NCI-H226 (cell line): ENCODE data around the gene ERAS.
"Not testable (repeated sequence)": the region's sequence is repeated elsewhere in the genome, so short reads cannot be mapped to it uniquely, and the experiment has no call there.

Experiments used
- DNase-seq: peaks from one replicate; pipeline ENCODE4 v3.0.0-alpha.2; 2015

ERAS gene

DNA sequence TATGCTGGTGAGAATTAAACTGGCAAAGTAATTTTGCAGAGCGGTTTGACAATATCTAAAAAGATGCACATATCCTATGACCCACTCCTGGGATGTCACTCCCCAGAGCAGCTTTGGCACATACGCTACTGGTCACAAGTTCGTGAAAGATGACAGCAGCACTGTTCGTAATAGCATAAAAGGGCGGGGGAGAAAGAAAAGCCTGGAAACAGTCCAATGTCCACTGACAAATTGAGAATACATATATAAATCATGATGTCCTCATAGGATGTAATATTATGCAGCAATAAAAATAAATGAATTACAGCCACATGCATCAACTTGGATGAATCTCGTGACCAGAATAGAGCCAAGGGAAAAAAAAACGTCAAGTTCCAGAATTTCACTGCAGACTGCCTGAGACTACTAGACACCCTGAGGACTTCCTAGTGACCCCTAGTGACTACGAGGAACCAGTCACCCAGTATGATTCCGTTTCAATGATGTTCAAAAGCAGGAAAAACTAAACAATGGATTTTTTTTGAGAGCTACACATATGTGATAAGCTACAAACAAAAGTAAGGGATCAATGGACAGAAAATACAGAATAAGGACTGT lies 7.3 kb downstream of the ERAS start:
- no peak for DNase-seq

DNA sequence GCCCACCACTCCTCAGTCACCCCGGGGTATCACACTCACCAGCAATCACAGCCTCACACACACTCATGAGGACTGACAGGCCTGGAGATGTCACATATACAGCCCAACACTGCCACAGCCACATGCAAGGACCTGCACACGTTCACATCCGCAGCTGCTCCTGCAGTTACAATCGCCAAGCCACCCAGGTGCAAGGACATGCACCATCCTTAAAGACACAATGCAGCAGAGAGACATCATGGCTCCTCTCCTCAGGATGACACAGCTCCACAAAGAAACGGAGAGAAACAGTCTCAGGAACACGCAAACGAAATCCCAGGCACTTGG lies 8.0 kb downstream of the ERAS start:
- no peak for DNase-seq

DNA sequence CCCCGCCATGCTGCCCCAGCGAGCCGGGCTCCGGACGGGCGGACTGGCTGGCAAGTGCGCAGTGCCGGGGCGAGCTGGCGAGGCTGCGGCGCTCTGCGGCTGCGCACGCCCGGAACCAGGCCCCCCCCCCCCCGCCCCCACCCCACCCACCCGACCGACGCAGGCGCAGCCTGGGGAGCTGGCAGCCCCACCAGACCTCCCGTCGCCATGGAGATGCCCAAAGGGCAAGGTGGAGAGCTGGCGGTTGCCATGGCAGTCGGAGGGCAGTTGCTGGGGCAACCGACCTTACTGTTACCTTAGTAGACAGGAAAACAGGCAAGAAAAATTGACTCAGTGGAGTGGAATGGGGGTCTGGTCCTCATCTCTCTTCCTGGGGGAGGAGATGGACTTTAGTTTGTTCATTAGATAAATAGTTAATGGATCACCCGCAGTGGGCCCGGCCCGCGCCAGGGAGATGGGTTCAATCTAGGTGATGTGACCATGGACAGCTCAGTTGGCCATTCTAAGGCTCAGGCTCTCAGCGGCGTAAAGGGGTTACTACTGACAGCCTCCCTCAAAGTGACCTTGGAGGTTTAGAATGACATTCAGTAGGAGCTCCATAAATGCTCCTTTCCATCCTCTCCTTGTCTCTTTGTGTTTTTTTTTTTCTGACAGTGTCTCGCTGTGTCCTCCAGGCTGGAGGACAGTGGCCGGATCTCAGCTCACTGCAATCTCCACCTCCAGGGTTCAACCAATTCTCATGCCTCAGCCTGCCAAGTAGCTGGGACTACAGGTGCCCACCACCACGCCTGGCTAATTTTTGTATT lies 9.4 kb downstream of the ERAS start, which contains the start of gene PCSK1N:
Gene PCSK1N, minus strand, starts transcription at position 87 of the 806 bp plus-strand sequence. Its CDS starts 78 bp downstream, at position 9.
- peak; percentile 44 for DNase-seq

DNA sequence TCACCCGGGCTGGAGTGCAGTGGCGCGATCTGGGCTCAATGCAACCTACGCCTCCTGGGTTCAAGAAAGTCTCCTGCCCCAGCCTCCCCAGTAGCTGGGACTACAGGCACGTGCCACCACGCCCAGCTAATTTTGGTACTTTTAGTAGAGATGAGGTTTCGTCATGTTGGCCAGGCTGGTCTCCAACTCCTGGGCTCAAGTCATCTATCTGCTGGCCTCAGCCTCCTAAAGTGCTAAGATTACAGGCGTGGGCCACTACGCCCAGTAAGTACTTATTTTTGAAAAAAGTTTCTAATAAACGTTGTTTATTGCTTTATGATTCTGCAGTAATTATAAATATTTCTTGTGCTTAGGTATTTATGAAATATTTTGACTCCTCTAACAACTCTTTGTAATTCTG lies 13.4 kb downstream of the ERAS start:
- no peak for DNase-seq

DNA sequence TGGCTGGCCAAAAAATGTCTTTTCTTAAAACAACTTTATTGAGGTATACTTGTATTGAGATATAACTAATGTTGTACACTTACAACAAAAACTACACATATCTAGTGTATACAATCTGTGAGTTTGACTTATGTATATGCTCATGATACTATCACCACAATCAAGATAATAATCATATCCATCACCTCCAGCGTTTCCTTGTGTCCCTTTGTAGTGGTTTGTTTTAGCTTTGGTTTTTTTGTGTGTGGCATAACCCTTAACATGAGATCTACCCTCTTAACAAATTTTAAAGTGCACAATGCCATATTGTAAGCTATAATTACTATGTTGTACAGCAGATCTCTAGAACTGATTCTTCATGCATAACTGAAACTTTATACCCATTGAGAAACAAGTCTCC lies 22.5 kb downstream of the ERAS start:
- no peak for DNase-seq

DNA sequence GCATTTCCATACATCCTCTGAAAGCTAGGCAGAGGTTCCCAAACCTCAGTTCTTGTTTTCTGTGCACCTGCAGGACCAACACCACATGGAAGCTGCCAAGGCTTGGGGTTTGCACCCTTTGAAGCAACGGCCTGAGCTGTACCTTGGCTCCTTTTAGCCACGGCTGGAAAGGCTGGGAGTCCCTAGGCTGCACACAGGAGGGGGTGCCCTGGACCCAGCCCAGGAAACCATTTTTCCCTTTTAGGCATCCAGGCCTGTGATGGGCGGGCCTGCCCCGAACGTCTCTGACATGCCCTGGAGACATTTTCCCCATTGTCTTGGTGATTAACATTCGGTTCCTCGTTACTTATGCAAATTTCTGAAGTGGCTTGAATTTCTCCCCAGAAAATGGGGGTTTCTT lies 26.5 kb downstream of the ERAS start:
- DNase-seq: no peak

DNA sequence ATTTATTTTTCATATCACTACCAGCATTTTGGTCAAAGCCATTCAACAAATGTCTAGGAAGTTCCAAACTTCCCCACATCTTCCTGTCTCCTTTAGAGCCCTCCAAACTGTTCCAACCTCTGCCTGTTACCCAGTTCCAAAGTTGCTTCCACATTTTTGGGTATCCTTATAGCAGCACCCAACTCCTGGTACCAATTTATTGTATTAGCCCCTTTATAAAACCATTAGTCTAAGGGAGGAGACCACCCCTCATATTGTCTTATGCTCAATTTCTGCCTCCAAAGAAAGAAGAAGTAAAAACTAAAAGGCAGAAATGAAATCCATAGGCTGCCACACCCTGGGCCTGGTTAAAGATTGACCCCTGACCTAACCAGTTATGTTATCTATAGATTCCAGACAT lies 27.2 kb downstream of the ERAS start:
- DNase-seq: not testable (repeated sequence)

DNA sequence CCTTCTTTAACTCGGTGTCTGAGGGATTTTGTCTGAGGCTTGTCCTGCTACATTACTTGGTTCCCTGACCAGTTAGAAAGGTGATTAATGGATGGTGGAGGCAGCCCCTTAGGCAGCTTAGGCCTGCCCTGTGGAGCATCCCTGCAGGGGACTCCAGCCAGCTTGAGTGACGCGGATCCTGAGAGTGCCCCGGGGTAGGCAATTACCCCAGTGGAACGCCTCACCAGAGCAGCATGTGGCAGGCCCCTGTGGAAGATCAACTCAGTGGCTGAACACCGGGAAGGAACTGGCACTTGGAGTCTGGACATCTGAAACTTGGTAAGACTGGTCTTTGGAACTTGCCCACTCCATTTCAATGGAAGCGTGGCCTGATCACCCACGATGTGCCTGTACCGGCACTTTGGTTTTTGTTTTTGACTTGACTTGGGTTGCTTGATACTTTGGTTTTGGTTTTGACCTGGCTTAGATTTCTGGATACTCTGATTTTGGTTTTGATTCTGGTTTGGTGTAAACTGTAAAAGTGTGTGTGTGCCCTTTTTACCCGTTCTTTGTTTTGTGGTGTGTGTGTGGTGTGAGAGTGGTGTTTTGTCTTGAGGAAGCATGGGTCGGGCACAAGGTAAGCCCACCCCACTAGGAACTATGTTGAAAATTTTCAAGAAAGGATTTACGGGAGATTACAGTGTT lies 27.9 kb downstream of the ERAS start:
- not testable (repeated sequence) for DNase-seq

DNA sequence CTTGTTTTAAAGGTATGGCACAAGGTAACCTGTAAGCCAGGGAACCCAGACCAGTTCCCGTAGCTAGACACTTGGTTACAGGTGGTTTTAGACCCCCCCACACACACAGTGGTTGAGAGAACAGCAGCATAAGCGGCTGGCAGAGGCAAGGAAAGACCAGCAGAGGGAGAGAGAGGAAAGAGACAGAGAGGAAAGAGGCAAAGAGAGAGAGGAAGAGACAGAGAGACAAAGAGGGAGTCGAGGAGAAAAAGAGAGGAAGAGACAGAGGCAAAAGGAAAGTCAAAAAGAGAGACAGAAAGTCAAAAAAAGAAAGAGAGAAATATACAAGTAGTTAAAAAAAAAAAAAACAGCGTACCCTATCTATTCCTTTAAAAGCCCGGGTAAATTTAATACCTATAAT lies 28.6 kb downstream of the ERAS start:
- peak; percentile 21 for DNase-seq

DNA sequence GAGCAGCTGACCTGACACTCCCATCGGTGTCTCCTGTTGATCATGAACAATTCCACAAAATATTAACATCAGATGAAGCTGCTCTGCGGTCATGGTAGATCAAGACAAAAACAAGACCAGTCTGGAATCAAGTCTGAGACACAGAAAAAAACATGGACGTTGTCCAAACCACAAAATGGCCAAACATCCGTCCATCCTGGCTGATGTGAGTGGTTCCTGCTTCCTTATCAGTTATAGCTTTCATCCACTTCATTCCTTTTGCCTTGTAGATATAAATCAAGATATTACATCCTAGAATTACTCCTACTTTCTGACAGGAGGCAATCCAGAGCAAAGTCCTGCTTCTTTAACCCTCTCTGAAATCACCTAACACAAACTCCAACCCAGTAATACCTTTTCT lies 37.9 kb downstream of the ERAS start:
- peak; percentile 73 for DNase-seq

DNA sequence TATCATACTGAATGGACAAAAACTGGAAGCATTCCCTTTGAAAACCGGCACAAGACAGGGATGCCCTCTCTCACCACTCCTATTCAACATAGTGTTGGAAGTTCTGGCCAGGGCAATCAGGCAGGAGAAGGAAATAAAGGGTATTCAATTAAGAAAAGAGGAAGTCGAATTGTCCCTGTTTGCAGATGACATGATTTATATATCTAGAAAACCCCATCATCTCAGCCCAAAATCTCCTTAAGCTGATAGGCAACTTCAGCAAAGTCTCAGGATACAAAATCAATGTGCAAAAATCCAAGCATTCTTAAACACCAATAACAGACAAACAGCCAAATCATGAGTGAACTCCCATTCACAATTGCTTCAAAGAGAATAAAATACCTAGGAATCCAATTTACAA lies 45.7 kb downstream of the ERAS start:
- DNase-seq: not testable (repeated sequence)

DNA sequence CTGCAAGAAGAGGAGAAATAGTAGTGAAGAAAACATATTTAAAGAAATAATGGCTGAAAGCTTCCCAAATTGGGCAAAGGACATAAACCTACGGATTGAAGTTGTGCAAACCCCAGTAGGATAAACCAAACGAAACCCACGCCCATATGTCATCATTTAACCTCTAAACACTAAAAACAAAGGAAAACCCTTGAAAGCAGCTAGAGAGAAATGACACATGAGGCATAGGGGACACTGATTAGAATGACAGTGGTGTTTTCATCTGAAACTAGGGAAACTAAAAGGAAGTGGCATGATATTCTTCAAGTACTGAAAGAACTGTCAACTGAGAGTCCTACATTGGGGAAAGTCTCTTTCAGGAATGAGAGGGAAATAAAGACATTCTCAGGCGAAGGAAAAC lies 50.6 kb downstream of the ERAS start:
- DNase-seq: not testable (repeated sequence)
